B cell (primary cell): ENCODE data around the gene HOXB3. TPM values are rescaled to one million over a fixed set of nuclear protein-coding genes. Genes with fewer than 3 reads are reported as not detected.

Source experiments
- ATAC-seq: fragments of 200-7000 bp; cut with Tn5 transposase; one replicate; pipeline ENCODE4 v1.10.0; 2021; ENCODE audit warnings: low read depth, mild to moderate bottlenecking, moderate number of reproducible peaks, moderate library complexity
- CTCF ChIA-PET: fragments of 350-600 bp; sonication (Branson Sonifier 250); formaldehyde crosslinking; loops from one replicate; lab custom pipeline; 2021; ENCODE audit warnings: antibody characterized with exemption, inconsistent platforms; lab: Charles Lee
- POLR2A ChIA-PET: fragments of 350-600 bp; sonication (Branson Sonifier 250); formaldehyde crosslinking; loops from one replicate; lab custom pipeline; 2021; ENCODE audit warnings: antibody characterized with exemption; lab: Charles Lee
- DNase-seq: peaks from one replicate; pipeline ENCODE4 v3.0.0; 2013
- H2AFZ ChIP-seq: 2 replicates; pipeline ENCODE4 v1.6.1; 2012; ENCODE audit warnings: mild to moderate bottlenecking, low read depth, low read length; ENCODE audit not compliant: insufficient read depth, poor library complexity, severe bottlenecking
- H3K27ac ChIP-seq, 2 donors: 1 replicate in 1 of 2; 2 replicates in 1 of 2; pipeline ENCODE4 v1.5.1; 2012 to 2013; ENCODE audit warnings: low read length in 2 of 2, mild to moderate bottlenecking in 2 of 2, moderate library complexity in 1 of 2
- H3K27me3 ChIP-seq, 4 experiments: fragments of 200-600 bp in 1 of 4; sonication (generic) in 1 of 4; replicated peaks in 1 of 4; 1 replicate in 2 of 4; 2 replicates in 2 of 4; pipeline versions ENCODE4 v1.6.1 to v1.7.0; 2013 to 2016; ENCODE audit warnings: low read length in 3 of 4, mild to moderate bottlenecking in 2 of 4, mixed read lengths in 1 of 4, moderate library complexity in 1 of 4; ENCODE audit not compliant: insufficient read depth in 4 of 4, control insufficient read depth in 3 of 4; ENCODE audit errors: control extremely low read depth in 1 of 4
- H3K36me3 ChIP-seq, 2 experiments: replicated peaks in 1 of 2; 1 replicate in 1 of 2; 2 replicates in 1 of 2; pipeline versions ENCODE4 v1.6.1 to v1.7.1; 2013; ENCODE audit warnings: low read length in 1 of 2; ENCODE audit not compliant: insufficient read depth in 2 of 2, control insufficient read depth in 1 of 2; ENCODE audit errors: control extremely low read depth in 1 of 2, extremely low read depth in 1 of 2
- H3K4me1 ChIP-seq, 2 donors: fragments of 200-600 bp in 1 of 2; sonication (generic) in 1 of 2; 1 replicate in 1 of 2; 2 replicates in 1 of 2; pipeline versions ENCODE4 v1.5.1 to v1.6.1; 2013 to 2017; ENCODE audit warnings: low read length in 2 of 2; ENCODE audit not compliant: control insufficient read depth in 2 of 2, insufficient read depth in 2 of 2
- H3K4me2 ChIP-seq: replicated peaks from 2 replicates; pipeline ENCODE3; 2012; ENCODE audit warnings: mild to moderate bottlenecking, low read depth, low read length; ENCODE audit not compliant: poor library complexity, severe bottlenecking
- H3K4me3 ChIP-seq, 5 experiments: fragments of 200-600 bp in 1 of 5; sonication (generic) in 1 of 5; 1 replicate in 3 of 5; 2 replicates in 2 of 5; pipeline versions ENCODE4 v1.5.1 to v1.7.0; 2011 to 2016; ENCODE audit warnings: low read length in 4 of 5, mild to moderate bottlenecking in 4 of 5, low read depth in 2 of 5, control low read depth in 1 of 5, moderate library complexity in 1 of 5; ENCODE audit not compliant: insufficient read depth in 1 of 5; ENCODE audit errors: control extremely low read depth in 1 of 5, extremely low read depth in 1 of 5
- H3K79me2 ChIP-seq: fragments of 200-600 bp; sonication (generic); one replicate; pipeline ENCODE4 v1.6.0; 2016; ENCODE audit warnings: low read length; ENCODE audit not compliant: control insufficient read depth, insufficient read depth
- H3K9ac ChIP-seq: fragments of 200-600 bp; sonication (generic); 2 replicates; pipeline ENCODE4 v1.6.1; 2017; ENCODE audit warnings: mild to moderate bottlenecking, low read length, moderate library complexity
- H3K9me3 ChIP-seq, 3 donors: one replicate each; pipeline versions ENCODE4 v1.6.1 to v1.7.1; 2013; ENCODE audit warnings: low read length in 2 of 3; ENCODE audit not compliant: control insufficient read depth in 2 of 3, insufficient read depth in 1 of 3; ENCODE audit errors: control extremely low read depth in 1 of 3
- H4K20me1 ChIP-seq: 2 replicates; pipeline ENCODE4 v1.6.0; 2012; ENCODE audit warnings: mild to moderate bottlenecking, low read length; ENCODE audit not compliant: insufficient read depth, control insufficient read depth, poor library complexity, severe bottlenecking
- H3K27ac Mint-ChIP-seq: one replicate; pipeline ENCODE4 v1.8.0; 2021; ENCODE audit warnings: mixed read lengths
- H3K27me3 Mint-ChIP-seq: one replicate; pipeline ENCODE4 v1.8.0; 2021; ENCODE audit warnings: mixed read lengths
- H3K4me1 Mint-ChIP-seq: one replicate; pipeline ENCODE4 v1.8.0; 2021; ENCODE audit warnings: mixed read lengths
- H3K4me3 Mint-ChIP-seq: one replicate; pipeline ENCODE4 v1.8.0; 2021; ENCODE audit warnings: mixed read lengths
- H3K9me3 Mint-ChIP-seq: one replicate; pipeline ENCODE4 v1.8.0; 2022; ENCODE audit warnings: mixed read lengths; ENCODE audit not compliant: insufficient read depth
- EZH2 ChIP-seq: IDR thresholded peaks from 2 replicates; pipeline ENCODE4 v1.6.1; 2012; ENCODE audit warnings: borderline replicate concordance, low read depth, mild to moderate bottlenecking, moderate library complexity, low read length; ENCODE audit not compliant: insufficient read depth, poor library complexity, severe bottlenecking
- WGBS: methylation state at CpG from one replicate; pipeline ENCODE4 v1.1.5; 2013; ENCODE audit warnings: missing lambda C conversion rate; ENCODE audit not compliant: insufficient coverage; 5-methylcytosine and 5-hydroxymethylcytosine counted together
- intact Hi-C: fragments of 100-400 bp; cut with micrococcal nuclease; formaldehyde crosslinking; loops from one replicate; pipeline ENCODE4 v1.10.0; 2022
- polyA plus RNA-seq: library from polyadenylated mRNA; depleted of rRNA; stranded (reverse); fragments of >200 nt; gene quantifications from 2 replicates; pipeline ENCODE4 v1.2.3, GENCODE V29; 2012
- total RNA-seq, 2 donors: library from RNA; stranded (reverse); fragments of 120-200 nt in 1 of 2; gene quantifications; 1 replicate in 1 of 2; 2 replicates in 1 of 2; pipeline versions ENCODE4 v1.2.3 to v1.2.4, GENCODE V29; 2013 to 2022
- TF ChIP-seq, protein P1 (sequence below): fragments of 200-600 bp; IDR thresholded peaks from one replicate; pipeline ENCODE4 v1.8.0; 2022; ENCODE audit warnings: antibody characterized with exemption, mild to moderate bottlenecking

The HOXB3 gene
- total and polyA plus RNA-seq, 2 donors (not counting 1 experiment from before 2014, with no cell fraction given): 3.0 to 4.0 TPM

DNA sequence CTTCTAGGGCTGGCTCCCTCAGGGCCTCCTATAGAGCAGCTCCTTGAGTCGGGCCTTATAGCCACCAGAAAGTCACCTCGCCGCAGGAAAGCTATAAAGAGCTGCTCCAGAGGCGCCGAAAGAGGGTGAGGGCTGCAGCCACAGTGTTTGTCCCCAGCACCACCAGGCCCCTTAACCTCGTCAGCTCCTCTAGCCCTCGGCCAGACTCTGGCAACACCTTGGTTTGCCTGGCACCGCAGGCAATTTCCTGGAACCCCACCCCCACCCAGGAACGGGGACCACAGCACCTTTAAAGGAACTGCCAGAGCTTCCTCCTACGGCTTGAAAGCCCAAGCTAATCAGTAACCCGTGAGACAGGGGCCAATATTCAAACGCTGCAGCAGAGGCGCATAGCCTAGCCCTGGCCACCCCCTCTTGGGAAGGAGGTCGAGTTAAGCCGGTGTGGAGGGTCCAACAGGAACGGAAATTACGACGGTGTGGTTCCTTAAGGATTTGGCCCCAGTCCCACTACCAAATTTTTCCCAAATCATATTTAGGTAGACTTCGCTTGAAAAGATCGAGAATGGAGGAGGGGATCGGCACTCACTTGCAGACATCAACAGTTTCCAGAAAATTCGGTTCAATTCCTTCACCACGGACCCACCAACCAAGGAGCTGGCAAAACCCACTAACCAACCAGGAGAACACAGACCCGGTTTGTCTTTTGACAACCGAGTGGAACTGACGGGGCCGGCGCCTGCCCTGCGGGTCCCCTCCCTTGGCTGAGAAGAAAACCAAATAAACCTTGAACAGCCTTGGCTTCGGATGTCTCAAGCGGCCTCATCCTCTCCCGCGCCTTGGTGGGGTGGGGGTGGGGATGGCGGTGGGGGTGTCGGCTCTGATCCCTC is 11.7 kb upstream of the HOXB3 start:
- peaks cover 80% of the 10 kb centered on the region for H3K27me3 Mint-ChIP-seq
- Histone ChIP-seq H2AFZ (no peak overlapping the region), H3K9me3 (peaks cover 0 to 28% (median 0%) of the 10 kb centered on the region in 3 donors), H3K4me3 (no peak overlapping the region), H3K36me3 (no peaks in the 10 kb centered on the region), H3K4me2 (peak overlapping the region; percentile 63), H3K27me3 (peaks cover under 1 to 98% (median 76%) of the 10 kb centered on the region in 4 experiments), H3K79me2 (no peaks in the 10 kb centered on the region), H4K20me1 (peaks cover 6% of the 10 kb centered on the region), H3K27ac (no peak overlapping the region), H3K9ac (no peak overlapping the region), H3K4me1 (peaks cover 24 to 31% of the 10 kb centered on the region in 2 donors)
- ChIA-PET POLR2A (interaction anchor here (0.6 kb wide), 1 partner anchor 385 kb away, joined by 12 read pairs; no protein-coding TSS in a partner anchor), CTCF (interaction anchor here (0.6 to 1.7 kb wide), 13 partner anchors 8 to 306 kb away, joined by 3 to 6 read pairs (median 4); no protein-coding TSS in a partner anchor)
- TF ChIP-seq, protein P1, sequence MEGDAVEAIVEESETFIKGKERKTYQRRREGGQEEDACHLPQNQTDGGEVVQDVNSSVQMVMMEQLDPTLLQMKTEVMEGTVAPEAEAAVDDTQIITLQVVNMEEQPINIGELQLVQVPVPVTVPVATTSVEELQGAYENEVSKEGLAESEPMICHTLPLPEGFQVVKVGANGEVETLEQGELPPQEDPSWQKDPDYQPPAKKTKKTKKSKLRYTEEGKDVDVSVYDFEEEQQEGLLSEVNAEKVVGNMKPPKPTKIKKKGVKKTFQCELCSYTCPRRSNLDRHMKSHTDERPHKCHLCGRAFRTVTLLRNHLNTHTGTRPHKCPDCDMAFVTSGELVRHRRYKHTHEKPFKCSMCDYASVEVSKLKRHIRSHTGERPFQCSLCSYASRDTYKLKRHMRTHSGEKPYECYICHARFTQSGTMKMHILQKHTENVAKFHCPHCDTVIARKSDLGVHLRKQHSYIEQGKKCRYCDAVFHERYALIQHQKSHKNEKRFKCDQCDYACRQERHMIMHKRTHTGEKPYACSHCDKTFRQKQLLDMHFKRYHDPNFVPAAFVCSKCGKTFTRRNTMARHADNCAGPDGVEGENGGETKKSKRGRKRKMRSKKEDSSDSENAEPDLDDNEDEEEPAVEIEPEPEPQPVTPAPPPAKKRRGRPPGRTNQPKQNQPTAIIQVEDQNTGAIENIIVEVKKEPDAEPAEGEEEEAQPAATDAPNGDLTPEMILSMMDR: no peak
- no peak for TF ChIP-seq EZH2
- peaks cover 25% of the 10 kb centered on the region for H3K4me1 Mint-ChIP-seq
- no peak for ATAC-seq
- H3K27ac Mint-ChIP-seq: no peak overlapping the region
- intact Hi-C loops: no loop called here
- WGBS: 50% methylated on average over 23 of the region's 35 CpGs
- H3K9me3 Mint-ChIP-seq: no peaks in the 10 kb centered on the region
- no peak overlapping the region for H3K4me3 Mint-ChIP-seq
- no peak for DNase-seq

DNA sequence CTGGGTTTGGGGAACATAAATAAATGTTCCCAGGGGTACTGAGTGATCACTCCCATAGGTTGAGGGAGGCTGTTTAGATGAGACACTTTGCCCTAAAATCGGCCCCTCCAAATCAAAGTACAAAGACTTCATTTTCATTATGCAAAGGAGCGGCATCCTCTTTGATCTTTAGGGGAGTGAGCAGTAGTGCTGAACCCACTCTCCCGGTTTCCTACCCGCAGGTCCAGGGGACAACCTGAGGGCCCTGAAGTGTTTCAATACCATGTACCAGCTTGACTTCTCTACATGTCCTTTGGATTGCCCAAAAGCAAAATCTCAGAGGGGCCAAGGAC is 11.1 kb upstream of the HOXB3 start:
- H3K9me3 ChIP-seq: peaks cover 0 to 34% (median 0%) of the 10 kb centered on the region in 3 donors
- Mint-ChIP-seq H3K9me3 (no peaks in the 10 kb centered on the region), H3K4me1 (peaks cover 31% of the 10 kb centered on the region), H3K27ac (no peak overlapping the region), H3K27me3 (peaks cover 81% of the 10 kb centered on the region), H3K4me3 (no peak overlapping the region)
- H3K27me3 ChIP-seq: peaks cover 0 to 100% (median 75%) of the 10 kb centered on the region in 4 experiments
- ChIA-PET CTCF (interaction anchor here (0.6 to 1.7 kb wide), 12 partner anchors 9 to 305 kb away, joined by 3 to 6 read pairs (median 4); no protein-coding TSS in a partner anchor), POLR2A (no interaction called here)
- no peak overlapping the region for H3K27ac ChIP-seq
- no peak overlapping the region for H3K4me3 ChIP-seq
- no peak for ATAC-seq
- no peak for TF ChIP-seq EZH2
- TF ChIP-seq, protein P1: no peak
- no peak overlapping the region for H3K9ac ChIP-seq
- H3K4me1 ChIP-seq: peaks cover 30 to 37% of the 10 kb centered on the region in 2 donors
- WGBS: 83% methylated on average over 3 of the region's 4 CpGs
- H3K79me2 ChIP-seq: no peaks in the 10 kb centered on the region
- no peak overlapping the region for H3K4me2 ChIP-seq
- intact Hi-C loops: no loop called here
- no peak overlapping the region for H2AFZ ChIP-seq
- peaks cover 8% of the 10 kb centered on the region for H4K20me1 ChIP-seq
- no peak for DNase-seq
- no peaks in the 10 kb centered on the region for H3K36me3 ChIP-seq
